ENCODE data around the gene GSC2. TPM values are rescaled to one million over a fixed set of nuclear protein-coding genes. Genes with fewer than 3 reads are reported as not detected.

The GSC2 gene
- total RNA-seq, 1 donor from 2014 or later: not detected

- intact Hi-C loops (cut with micrococcal nuclease): loop anchor here (1.0 kb wide), 1 partner anchor 524 kb away; no protein-coding TSS in a partner anchor
Measured at GRCh38 chr22:19105867-19106802, 44.0 kb downstream of the GSC2 start.

GRCh38 chr22:19105456-19105855 is 44.6 kb downstream of the GSC2 start:
- intact Hi-C loops (cut with micrococcal nuclease): no loop called here

GRCh38 chr22:19103880-19104821 is 45.9 kb downstream of the GSC2 start:
- intact Hi-C loops (cut with micrococcal nuclease): no loop called here

- intact Hi-C loops (cut with micrococcal nuclease): no loop called here
Measured at GRCh38 chr22:19098157-19098556, 51.9 kb downstream of the GSC2 start.

GRCh38 chr22:19097518-19097917 is 52.6 kb downstream of the GSC2 start:
- intact Hi-C loops (cut with micrococcal nuclease): no loop called here

Other genes with a start within 250 kb of the GSC2 start
- gene DGCR6, start 244.0 kb downstream of the GSC2 start, total RNA-seq: 0.71 and 0.81 TPM in 2 replicates
- 0.34 and 0.69 TPM in 2 replicates for gene PRODH, start 214.0 kb downstream of the GSC2 start, total RNA-seq
- 33.9 and 36.3 TPM in 2 replicates for gene DGCR2, start 27.9 kb downstream of the GSC2 start, total RNA-seq
- not detected in 2 replicates for gene TSSK2, start 19.0 kb downstream of the GSC2 start, total RNA-seq
- 19.9 and 22.0 TPM in 2 replicates for gene ESS2, start 5.6 kb downstream of the GSC2 start, total RNA-seq
- 29.2 and 32.0 TPM in 2 replicates for gene SLC25A1, start 28.4 kb upstream of the GSC2 start, total RNA-seq
- gene CLTCL1, start 141.4 kb upstream of the GSC2 start, total RNA-seq: 0.66 and 1.1 TPM in 2 replicates